Erythroblast (primary cell): ENCODE measurements around the gene OSBPL10.

Experiments used
- GATA1 ChIP-seq: IDR thresholded peaks from 2 replicates; pipeline ENCODE4 v1.6.1; 2011; ENCODE audit warnings: low read depth, mild to moderate bottlenecking, control low read depth, low read length, moderate library complexity
- POLR2A ChIP-seq: IDR thresholded peaks from 2 replicates; pipeline ENCODE4 v1.6.1; 2011; ENCODE audit warnings: mild to moderate bottlenecking, low read length

DNA sequence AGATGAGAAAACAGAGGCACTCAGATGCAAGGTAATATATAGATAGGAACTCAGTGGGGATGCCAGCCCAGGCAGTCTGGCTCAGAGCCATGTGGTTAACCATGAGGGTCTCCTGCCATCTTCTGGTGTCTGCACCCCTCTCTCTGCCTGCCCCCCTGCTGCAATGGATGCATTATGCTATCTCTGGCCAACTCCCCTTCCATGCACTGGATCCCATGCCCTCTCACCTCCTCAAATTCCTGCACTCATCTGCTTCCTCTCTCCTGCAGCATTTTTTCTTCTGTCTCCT, 285.1 kb downstream of the OSBPL10 start:
- no peak for TF ChIP-seq POLR2A
- no peak for TF ChIP-seq GATA1
